ENCODE measurements around the gene RHOB.
"Not testable (repeated sequence)": the region's sequence is repeated elsewhere in the genome, so short reads cannot be mapped to it uniquely, and the experiment has no call there.

RHOB gene
- total RNA-seq: 16.8 to 216 (median 21.7) reads per million in 3 experiments

- peak; percentile 82 for DNase-seq
These were observed at the start of gene RHOB for GRCh38 chr2:20446917-20447436. RHOB (plus strand) TSS chr2:20447074; CDS start chr2:20447466, 392 bp downstream.

GRCh38 chr2:20397811-20398447, 48.9 kb upstream of the RHOB start:
- no peak for DNase-seq

DNA sequence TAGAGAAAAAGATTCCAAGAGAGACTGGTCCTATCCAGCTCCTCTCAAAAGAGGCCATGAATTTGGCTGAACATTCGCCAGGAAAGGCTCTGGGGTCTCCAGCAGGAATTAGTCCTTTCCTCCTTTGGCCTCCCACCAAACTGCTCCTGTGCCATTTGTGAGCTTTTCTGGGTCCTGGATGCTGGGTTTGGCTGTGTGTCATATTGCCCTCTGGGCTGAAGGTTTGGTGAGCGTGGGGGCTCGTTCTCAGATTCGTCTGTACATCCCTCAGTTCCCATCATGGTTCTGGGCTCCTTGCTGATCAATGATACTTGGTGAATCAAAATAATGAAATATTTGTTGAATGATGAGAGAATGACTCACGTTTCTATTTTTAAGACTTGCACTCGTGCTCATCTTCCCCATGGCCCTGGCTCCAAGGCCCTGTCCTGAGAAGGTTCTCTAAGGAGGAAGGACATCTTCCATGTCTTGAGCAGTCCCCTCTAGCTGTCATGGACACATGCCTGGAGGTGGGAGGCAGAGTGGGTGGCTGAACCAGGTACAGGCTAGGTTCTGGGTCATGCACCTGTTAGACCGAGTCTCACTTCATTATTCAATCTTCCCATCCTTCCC, 47.8 kb upstream of the RHOB start:
- no peak for DNase-seq

GRCh38 chr2:20400306-20400705, 46.6 kb upstream of the RHOB start:
- DNase-seq: no peak

DNA sequence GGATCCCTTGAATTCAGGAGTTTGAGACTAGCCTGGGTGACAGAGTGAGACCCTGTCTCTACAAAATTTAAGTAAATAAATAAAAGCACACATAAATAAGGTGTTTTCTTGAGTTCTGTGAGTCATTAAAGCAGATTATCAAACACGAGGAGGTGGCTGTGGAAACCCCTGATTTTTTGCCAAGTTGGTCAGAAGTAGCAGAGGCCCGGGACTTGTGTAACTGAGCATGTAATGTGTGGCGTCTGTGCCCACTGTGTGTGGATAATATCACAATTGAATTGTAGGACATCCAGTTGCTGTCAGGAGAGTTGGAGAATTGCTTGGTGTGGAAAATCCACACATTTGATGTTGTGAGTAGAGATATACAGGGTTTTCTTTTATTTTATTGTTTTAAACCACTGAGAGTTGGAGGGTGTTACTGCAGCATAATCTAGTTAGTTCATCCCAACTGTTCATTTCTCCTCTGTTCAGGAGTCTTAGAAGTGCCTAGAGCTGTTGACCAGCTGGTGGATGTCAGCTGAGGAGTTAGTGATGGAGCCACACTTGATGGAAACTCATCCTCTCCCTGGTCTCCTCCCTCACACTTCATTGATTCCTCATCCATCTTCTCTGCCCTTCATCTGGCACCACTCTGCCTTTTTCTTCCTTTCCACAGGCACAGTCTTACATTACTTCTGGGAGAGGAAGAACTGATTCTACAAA, 45.9 kb upstream of the RHOB start:
- no peak for DNase-seq

DNA sequence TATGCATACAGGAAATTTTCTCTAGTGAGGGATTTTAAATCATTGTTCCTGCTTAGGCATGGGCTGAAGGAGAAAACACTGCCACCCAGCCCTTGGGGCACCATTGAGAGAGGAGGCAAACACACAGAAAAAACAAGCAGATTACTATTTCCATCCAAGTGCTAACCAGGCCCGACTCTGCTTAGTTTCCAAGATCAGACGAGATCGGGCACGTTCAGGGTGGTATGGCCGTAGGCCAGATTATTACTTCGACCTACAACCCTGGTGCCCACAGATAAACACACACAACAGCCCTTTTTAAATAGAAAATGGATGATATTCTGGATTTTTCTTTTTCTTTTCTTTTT, 45.4 kb upstream of the RHOB start:
- DNase-seq: no peak

- DNase-seq: no peak
These were observed 43.0 kb upstream of the RHOB start for GRCh38 chr2:20403774-20404312.

DNA sequence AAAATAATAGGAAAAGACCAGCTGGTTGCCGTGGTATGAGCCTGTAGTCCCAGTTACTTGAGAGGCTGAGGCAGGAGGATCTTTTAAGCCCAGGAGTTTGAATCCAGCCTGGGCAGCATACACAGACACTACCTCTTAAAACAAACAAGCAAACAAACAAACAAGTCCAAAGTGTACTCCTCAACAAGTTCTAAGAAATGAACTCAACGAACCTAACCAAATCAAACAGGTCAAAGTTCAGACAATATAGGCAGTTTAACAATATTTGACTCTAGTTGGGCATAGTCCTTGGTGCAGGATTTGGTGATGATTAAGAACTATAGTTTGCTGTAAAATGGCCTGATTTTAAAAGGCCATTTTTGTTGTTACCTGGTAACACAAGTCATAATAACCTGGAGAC, 41.9 kb upstream of the RHOB start:
- no peak for DNase-seq

- no peak for DNase-seq
These were observed 37.8 kb upstream of the RHOB start for GRCh38 chr2:20409039-20409438.

DNA sequence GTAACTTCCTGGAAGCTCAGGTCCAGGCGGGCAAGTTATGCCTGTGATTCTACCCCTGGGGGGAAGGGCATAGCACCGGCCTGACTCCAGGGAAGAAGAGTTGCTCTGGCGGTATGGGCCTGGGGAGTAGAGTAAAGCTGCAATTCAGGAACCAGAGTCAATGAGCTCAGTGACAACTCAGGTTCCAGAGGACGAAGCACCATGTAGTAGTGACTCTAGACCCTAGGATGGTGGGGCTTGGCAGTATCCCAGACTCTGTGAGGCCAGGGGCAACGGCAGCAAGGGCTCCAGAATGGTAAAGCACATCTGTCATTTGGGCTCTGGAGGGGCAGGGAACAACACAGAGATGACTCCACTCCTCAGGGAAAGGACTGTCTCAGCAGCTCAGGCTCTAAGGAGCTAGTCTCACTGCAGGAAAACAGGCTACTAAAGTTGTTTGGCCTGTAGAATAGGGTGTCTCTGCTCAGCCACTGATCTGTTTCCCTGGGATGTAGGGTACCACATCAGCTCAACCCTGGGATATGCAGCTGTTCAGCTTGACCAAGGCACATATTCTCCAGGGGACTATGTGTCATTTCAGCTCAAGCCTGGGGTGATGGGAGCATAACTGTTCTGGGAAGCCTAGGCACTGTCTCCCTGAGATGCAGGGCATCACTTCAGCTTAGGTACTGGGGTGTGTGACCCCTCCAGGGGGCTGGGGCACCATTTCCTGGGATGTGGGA, 36.2 kb upstream of the RHOB start:
- DNase-seq: no peak

DNA sequence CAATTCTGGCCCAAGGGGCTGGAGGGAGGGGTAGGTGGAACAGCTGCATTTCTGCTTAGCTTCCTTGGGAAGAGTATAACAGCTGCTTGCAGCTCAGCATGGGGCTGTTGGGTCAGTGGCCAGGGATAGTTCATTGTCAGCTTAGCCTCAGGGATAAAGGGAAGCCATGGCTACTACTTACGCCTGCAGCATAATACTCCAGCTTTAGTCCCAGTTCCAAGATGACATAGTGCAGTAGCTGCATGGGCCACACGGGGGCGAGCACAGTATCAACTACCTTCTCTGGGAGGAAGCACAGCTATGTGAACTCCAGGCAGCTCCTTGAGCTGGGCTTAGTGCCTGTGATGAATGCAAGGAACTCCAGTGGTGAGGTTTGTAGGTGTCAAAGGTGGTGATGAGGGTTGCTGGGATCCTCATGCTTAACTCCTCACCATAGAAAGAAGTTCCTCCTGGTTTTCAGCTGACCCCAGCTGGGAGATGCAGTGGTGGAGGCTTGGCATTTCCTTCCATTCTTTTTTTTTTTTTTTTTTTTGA, 35.4 kb upstream of the RHOB start:
- peak; percentile 57 for DNase-seq

GRCh38 chr2:20414806-20415205, 32.1 kb upstream of the RHOB start:
- no peak for DNase-seq

DNA sequence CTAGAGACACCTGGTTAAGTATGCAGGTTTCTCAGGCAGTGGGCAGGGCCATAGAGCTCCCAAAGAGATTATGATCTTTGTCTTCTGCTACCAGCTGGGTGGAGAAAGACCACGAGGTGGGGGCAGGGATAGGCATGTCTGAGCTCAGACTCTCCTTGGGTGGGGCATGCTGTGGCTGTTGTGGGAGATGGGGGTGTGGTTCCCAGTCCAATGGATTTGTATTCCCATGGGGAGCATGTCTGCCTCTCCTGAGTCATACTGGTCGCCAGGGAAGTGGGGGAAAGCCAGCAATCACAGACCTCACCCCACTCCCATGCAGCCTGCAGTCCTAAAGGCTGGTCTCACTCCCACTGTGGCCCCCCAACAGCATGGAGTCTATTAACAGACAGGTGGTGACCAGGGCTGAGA, 31.4 kb upstream of the RHOB start:
- DNase-seq: no peak

GRCh38 chr2:20416723-20417122, 30.2 kb upstream of the RHOB start:
- DNase-seq: no peak

GRCh38 chr2:20417230-20417821, 29.5 kb upstream of the RHOB start:
- DNase-seq: not testable (repeated sequence)

- DNase-seq: no peak
These were observed 28.4 kb upstream of the RHOB start for GRCh38 chr2:20418519-20418918.

- DNase-seq: no peak
These were observed 27.8 kb upstream of the RHOB start for GRCh38 chr2:20419007-20419576.

DNA sequence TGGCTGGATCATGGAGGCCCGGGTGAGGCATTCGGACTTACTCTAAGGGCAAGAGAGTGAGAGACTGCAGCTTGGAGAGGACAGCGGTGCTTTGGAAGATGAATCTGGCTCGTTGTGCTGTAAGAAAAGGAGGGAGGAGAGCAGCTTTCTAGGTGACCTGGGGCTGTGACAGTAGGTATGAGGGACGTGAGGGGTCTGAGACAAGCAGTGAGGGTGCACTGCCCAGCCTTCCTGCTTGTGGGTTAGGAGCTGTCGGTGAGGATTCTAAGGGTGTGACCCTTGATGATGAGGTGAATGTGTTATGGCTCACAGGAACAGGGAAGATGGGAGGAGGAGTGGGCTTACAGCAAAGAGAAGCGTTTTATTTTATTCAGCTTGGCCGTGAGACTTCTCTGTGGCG, 27.1 kb upstream of the RHOB start:
- DNase-seq: no peak

DNA sequence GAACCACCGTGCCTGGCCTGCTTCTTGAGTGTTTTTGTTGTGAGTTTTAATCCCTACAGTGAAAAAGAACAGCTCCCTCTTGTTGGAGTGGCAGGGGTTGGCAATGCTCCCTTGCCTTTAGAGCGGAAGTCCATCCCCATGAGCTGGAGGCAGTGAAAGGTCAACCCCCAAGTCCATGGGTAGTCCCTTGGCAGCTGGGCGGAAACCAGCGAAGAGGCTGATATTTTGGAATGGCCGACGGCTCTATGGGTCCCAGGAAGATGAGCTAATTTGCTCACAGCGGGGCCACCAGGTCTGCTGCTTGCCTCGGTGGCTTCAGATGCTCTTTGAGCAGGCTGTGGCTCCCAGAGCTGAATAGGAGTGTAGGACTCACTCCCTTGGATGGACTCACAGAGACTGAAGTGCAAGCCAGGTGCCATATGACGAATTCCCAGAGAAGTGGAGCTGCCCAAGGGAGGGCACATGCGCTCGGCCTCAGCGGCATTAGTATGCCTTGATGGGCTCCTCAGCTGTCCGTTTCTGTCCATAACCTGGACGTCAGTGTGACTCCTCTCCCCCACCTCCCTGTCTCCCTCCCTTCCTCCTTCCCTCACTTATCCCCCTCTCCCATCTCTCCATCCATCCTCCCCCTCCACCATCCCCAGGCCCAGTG, 25.4 kb upstream of the RHOB start:
- no peak for DNase-seq

DNA sequence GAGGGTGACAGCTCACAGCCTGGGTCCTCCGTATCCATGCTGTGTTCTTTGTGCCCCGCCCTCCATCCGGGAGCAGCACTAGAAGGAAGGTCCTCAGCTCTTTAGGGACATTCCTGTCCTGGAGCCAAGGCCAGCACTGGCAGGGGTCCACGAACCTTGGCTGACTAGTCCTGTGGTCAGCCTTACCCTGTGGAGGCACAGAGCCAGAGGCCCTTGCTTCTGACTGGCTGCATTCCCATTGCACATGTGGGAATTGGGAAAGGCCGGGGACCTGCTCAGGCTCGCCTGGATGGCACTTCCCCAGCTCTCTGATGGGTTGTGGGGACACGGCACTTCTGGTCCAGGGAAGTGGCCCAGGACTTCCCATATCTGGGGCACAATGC, 24.9 kb upstream of the RHOB start:
- DNase-seq: no peak
